IMR-90 (cell line): Measurements from ENCODE around the gene EPHA10. TPM values are rescaled to one million over a fixed set of nuclear protein-coding genes. Genes with fewer than 3 reads are reported as not detected.

Experiments used
- ATAC-seq: fragments of 200-7000 bp; cut with Tn5 transposase; 2 replicates; pipeline ENCODE4 v1.9.1; 2020; ENCODE audit warnings: low read depth, mild to moderate bottlenecking, moderate library complexity
- BruUV-seq: library from RNA; stranded (reverse); fragments of 400-500 nt; replicated peaks from 2 replicates; lab custom pipeline; 2021; lab: Mats Ljungman, UMichigan
- CTCF ChIA-PET: fragments of 300-600 bp; formaldehyde crosslinking; extraction: SDS; loops from one replicate; lab custom pipeline; 2021; ENCODE audit warnings: antibody characterized with exemption; lab: Yijun Ruan, JAX
- POLR2A ChIA-PET: fragments of 300-600 bp; sonication (Branson Sonifier 250); formaldehyde crosslinking; loops from one replicate; lab custom pipeline; 2022; ENCODE audit warnings: antibody characterized with exemption; ENCODE audit not compliant: unreplicated experiment; lab: Charles Lee
- DNase-seq: peaks from one replicate; pipeline ENCODE4 v3.0.0; 2013
- H2AFZ ChIP-seq: replicated peaks from 2 replicates; pipeline ENCODE3; 2013; ENCODE audit warnings: low read length, mild to moderate bottlenecking; ENCODE audit not compliant: poor library complexity
- H2AK5ac ChIP-seq: 2 replicates; pipeline ENCODE4 v1.6.1; 2013; ENCODE audit warnings: low read depth, low read length, inconsistent platforms
- H2AK9ac ChIP-seq: replicated peaks from 2 replicates; pipeline ENCODE3; 2013; ENCODE audit warnings: mild to moderate bottlenecking, low read depth, low read length, moderate library complexity; ENCODE audit not compliant: poor library complexity
- H2BK120ac ChIP-seq: 2 replicates; pipeline ENCODE4 v1.6.1; 2013; ENCODE audit warnings: low read depth, low read length, inconsistent platforms
- H2BK15ac ChIP-seq: 3 replicates; pipeline ENCODE4 v1.6.1; 2013; ENCODE audit warnings: low read depth, low read length, inconsistent platforms
- H2BK20ac ChIP-seq: 2 replicates; pipeline ENCODE4 v1.6.1; 2013; ENCODE audit warnings: low read depth, mild to moderate bottlenecking, inconsistent platforms, low read length, moderate library complexity
- H2BK5ac ChIP-seq: 2 replicates; pipeline ENCODE4 v1.6.1; 2013; ENCODE audit warnings: mild to moderate bottlenecking, low read depth, low read length, inconsistent platforms; ENCODE audit not compliant: poor library complexity, severe bottlenecking
- H3K14ac ChIP-seq: replicated peaks from 2 replicates; pipeline ENCODE4 v1.6.1; 2013; ENCODE audit warnings: low read depth, low read length, inconsistent platforms
- H3K18ac ChIP-seq: 2 replicates; pipeline ENCODE4 v1.6.1; 2013; ENCODE audit warnings: low read depth, low read length, control low read depth
- H3K23ac ChIP-seq: 2 replicates; pipeline ENCODE4 v1.6.1; 2013; ENCODE audit warnings: low read depth, low read length, inconsistent platforms
- H3K27ac ChIP-seq: 2 replicates; pipeline ENCODE4 v1.5.1; 2013; ENCODE audit warnings: mild to moderate bottlenecking, control low read depth, low read length; ENCODE audit not compliant: insufficient read depth
- H3K27me3 ChIP-seq: 2 replicates; pipeline ENCODE4 v1.6.1; 2013; ENCODE audit warnings: low read length; ENCODE audit not compliant: control insufficient read depth, insufficient read depth
- H3K36me3 ChIP-seq: 2 replicates; pipeline ENCODE4 v1.6.1; 2013; ENCODE audit warnings: low read length, mixed read lengths; ENCODE audit not compliant: control insufficient read depth, insufficient read depth
- H3K4ac ChIP-seq: 2 replicates; pipeline ENCODE4 v1.6.1; 2013; ENCODE audit warnings: low read depth, low read length, inconsistent platforms
- H3K4me1 ChIP-seq: 2 replicates; pipeline ENCODE4 v1.6.1; 2013; ENCODE audit warnings: low read length, mixed read lengths; ENCODE audit not compliant: control insufficient read depth, insufficient read depth
- H3K4me2 ChIP-seq: 2 replicates; pipeline ENCODE4 v1.6.1; 2013; ENCODE audit warnings: low read depth, mild to moderate bottlenecking, control low read depth, low read length, moderate library complexity
- H3K4me3 ChIP-seq: 2 replicates; pipeline ENCODE4 v1.5.1; 2013; ENCODE audit warnings: low read depth, mild to moderate bottlenecking, control low read depth, low read length, moderate library complexity; ENCODE audit not compliant: insufficient read depth
- H3K56ac ChIP-seq: 2 replicates; pipeline ENCODE4 v1.6.1; 2013; ENCODE audit warnings: low read length, inconsistent platforms; ENCODE audit not compliant: insufficient read depth; ENCODE audit errors: extremely low read depth
- H3K79me1 ChIP-seq, 2 experiments: 2 replicates each; pipeline ENCODE4 v1.6.1; 2013; ENCODE audit warnings: low read length in 2 of 2, inconsistent platforms in 1 of 2, low read depth in 1 of 2
- H3K9ac ChIP-seq: 2 replicates; pipeline ENCODE4 v1.6.1; 2013; ENCODE audit warnings: low read depth, low read length, control low read depth
- H3K9me1 ChIP-seq: 2 replicates; pipeline ENCODE4 v1.6.1; 2013; ENCODE audit warnings: low read length, inconsistent platforms; ENCODE audit not compliant: insufficient read depth
- H3K9me3 ChIP-seq: 2 replicates; pipeline ENCODE4 v1.6.1; 2013; ENCODE audit warnings: low read length; ENCODE audit not compliant: control insufficient read depth, insufficient read depth
- H4K20me1 ChIP-seq: 2 replicates; pipeline ENCODE4 v1.6.1; 2013; ENCODE audit warnings: low read length, inconsistent platforms; ENCODE audit not compliant: insufficient read depth
- H4K5ac ChIP-seq: 2 replicates; pipeline ENCODE4 v1.6.1; 2013; ENCODE audit warnings: mild to moderate bottlenecking, low read depth, low read length, control low read depth
- H4K8ac ChIP-seq, 2 experiments: 2 replicates each; pipeline ENCODE4 v1.6.1; 2013; ENCODE audit warnings: low read depth in 2 of 2, low read length in 2 of 2, control low read depth in 1 of 2, inconsistent platforms in 1 of 2
- H4K91ac ChIP-seq: 2 replicates; pipeline ENCODE4 v1.6.1; 2013; ENCODE audit warnings: low read depth, low read length, inconsistent platforms; ENCODE audit not compliant: insufficient read depth
- CEBPB ChIP-seq: IDR thresholded peaks from 2 replicates; pipeline ENCODE4 v1.6.1; 2012; ENCODE audit warnings: low read depth, low read length, improper control_type of control experiment
- CHD1 ChIP-seq: IDR thresholded peaks from 2 replicates; pipeline ENCODE4 v1.6.1; 2012; ENCODE audit warnings: low read depth, low read length, improper control_type of control experiment
- ELK1 ChIP-seq: fragments of 150-350 bp; IDR thresholded peaks from 2 replicates; pipeline ENCODE4 v1.6.1; 2016; ENCODE audit warnings: low read depth, mild to moderate bottlenecking, low read length, moderate library complexity, borderline replicate concordance
- FOS ChIP-seq: fragments of 150-350 bp; IDR thresholded peaks from 2 replicates; pipeline ENCODE4 v1.6.1; 2016; ENCODE audit warnings: low read depth, low read length
- MAFK ChIP-seq: IDR thresholded peaks from 2 replicates; pipeline ENCODE4 v1.6.1; 2012; ENCODE audit warnings: low read depth, low read length, improper control_type of control experiment
- MAZ ChIP-seq: IDR thresholded peaks from 2 replicates; pipeline ENCODE4 v1.6.1; 2012; ENCODE audit warnings: low read depth, mild to moderate bottlenecking, low read length, improper control_type of control experiment, moderate library complexity, borderline replicate concordance
- MXI1 ChIP-seq: IDR thresholded peaks from 2 replicates; pipeline ENCODE4 v1.6.1; 2012; ENCODE audit warnings: low read depth, mild to moderate bottlenecking, low read length, moderate library complexity, borderline replicate concordance
- NFE2L2 ChIP-seq: fragments of 150-350 bp; IDR thresholded peaks from 2 replicates; pipeline ENCODE4 v1.6.1; 2016; ENCODE audit warnings: low read depth, mild to moderate bottlenecking, low read length
- RAD21 ChIP-seq: IDR thresholded peaks from 2 replicates; pipeline ENCODE4 v1.6.1; 2012; ENCODE audit warnings: low read length, improper control_type of control experiment
- RFX5 ChIP-seq: IDR thresholded peaks from 2 replicates; pipeline ENCODE4 v1.8.0; 2012; ENCODE audit warnings: low read depth, mild to moderate bottlenecking, low read length, moderate library complexity
- WGBS, 2 experiments: methylation state at CpG; one replicate each; pipeline versions ENCODE4 v1.1.5 to v1.1.7; 2013; ENCODE audit warnings: missing lambda C conversion rate in 2 of 2; ENCODE audit not compliant: insufficient read length in 1 of 2; ENCODE audit errors: extremely low coverage in 2 of 2; 5-methylcytosine and 5-hydroxymethylcytosine counted together
- dilution Hi-C: fragments of 300-500 bp; cut with HindIII; formaldehyde crosslinking; loops from one replicate; pipeline ENCODE4 v1.14.3; 2018; ENCODE audit warnings: low sequenced_read_pairs; ENCODE audit not compliant: unreplicated experiment
- in situ Hi-C: fragments of 300-500 bp; cut with MboI; formaldehyde crosslinking; loops from 3 replicates; pipeline ENCODE4 v1.14.3; 2019; ENCODE audit warnings: low sequenced_read_pairs, inconsistent platforms, mixed read lengths
- intact Hi-C: fragments of 100-400 bp; cut with micrococcal nuclease; formaldehyde crosslinking; loops from 2 replicates; pipeline ENCODE4 v1.10.0; 2022
- polyA plus RNA-seq, 3 experiments: library from polyadenylated mRNA; depleted of rRNA; stranded (reverse); fragments of >200 nt; gene quantifications; 2 replicates each; pipeline ENCODE4 v1.2.3, GENCODE V29; 2012; ENCODE audit warnings: low replicate concordance in 1 of 3
- total RNA-seq: library from RNA; depleted of rRNA; stranded (reverse); fragments of >200 nt; gene quantifications from 2 replicates; pipeline ENCODE4 v1.2.3, GENCODE V29; 2012

The EPHA10 gene
- total and polyA plus RNA-seq, 2 of the 4 experiments (the other 2 are of a cell fraction): not detected

- TF ChIP-seq MAZ: no peak
- TF ChIP-seq RFX5: no peak
These were observed 30.0 kb downstream of the EPHA10 start (continued) for GRCh38 chr1:37734629-37735591.

DNA sequence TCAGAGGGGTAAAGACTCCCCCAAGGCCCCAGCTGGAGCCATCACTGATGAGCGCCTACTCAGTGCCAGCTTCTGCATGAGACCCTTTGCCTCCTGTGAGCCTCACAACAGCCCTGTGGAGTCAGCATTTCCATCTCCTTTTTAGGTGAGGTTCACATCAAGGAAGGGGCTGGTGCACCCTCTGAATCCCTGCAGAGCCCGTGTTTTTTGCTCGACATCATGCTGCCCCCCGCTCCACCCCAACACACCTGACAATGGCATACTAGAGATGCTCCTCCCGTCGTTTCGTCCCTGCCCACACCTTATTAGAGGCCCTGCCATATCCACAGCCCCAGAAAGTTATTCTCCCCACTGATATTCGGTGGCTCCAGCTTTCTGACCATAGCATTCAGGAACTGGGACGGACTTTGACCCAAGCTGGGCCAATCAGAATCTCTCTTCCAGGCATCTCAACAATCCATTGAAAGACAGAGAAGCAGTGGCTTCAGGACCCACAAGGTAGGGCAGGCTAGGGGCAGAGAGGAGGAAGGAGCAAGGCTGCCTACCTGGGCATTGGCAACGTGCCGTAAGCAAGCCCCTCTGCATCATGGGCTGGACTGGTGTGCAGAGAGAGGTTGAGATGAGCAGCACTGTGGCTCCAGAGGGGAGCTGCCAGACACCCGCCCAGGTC lies 32.7 kb downstream of the EPHA10 start:
- no peak overlapping the region for H4K8ac ChIP-seq
- H3K9me3 ChIP-seq: no peaks in the 10 kb centered on the region
- no peak overlapping the region for H3K27ac ChIP-seq
- in situ Hi-C loops (no loop called here), intact Hi-C loops (no loop called here), dilution Hi-C loops (no loop called here)
- ChIA-PET CTCF (no interaction called here), POLR2A (no interaction called here)
- no peak overlapping the region for H4K91ac ChIP-seq
- H2BK15ac ChIP-seq: no peak overlapping the region
- H4K5ac ChIP-seq: no peak overlapping the region
- H3K14ac ChIP-seq: no peak overlapping the region
- H2BK20ac ChIP-seq: no peak overlapping the region
- peaks cover 27% of the 10 kb centered on the region for H3K27me3 ChIP-seq
- no peaks in the 10 kb centered on the region for H3K9me1 ChIP-seq
- H3K23ac ChIP-seq: no peak overlapping the region
- H2BK120ac ChIP-seq: no peak overlapping the region
- H4K20me1 ChIP-seq: no peaks in the 10 kb centered on the region
- no peak overlapping the region for H2BK5ac ChIP-seq
- no peak for TF ChIP-seq NFE2L2
- no peak for TF ChIP-seq MAFK
- no peak for TF ChIP-seq MXI1
- TF ChIP-seq FOS: no peak
- no peak for TF ChIP-seq CEBPB
- TF ChIP-seq RAD21: no peak
- no peak for TF ChIP-seq RFX5
- TF ChIP-seq CHD1: no peak
- no peak for TF ChIP-seq ELK1
- no peak overlapping the region for H3K4ac ChIP-seq
- no CpG with 5 or more reads among the region's 12 CpGs for WGBS, 2 experiments
- H3K4me1 ChIP-seq: no peaks in the 10 kb centered on the region
- H2AK9ac ChIP-seq: no peak overlapping the region
- H3K18ac ChIP-seq: no peak overlapping the region
- H2AK5ac ChIP-seq: no peak overlapping the region
- DNase-seq (no peak), ATAC-seq (no peak)
- no peak overlapping the region for H3K56ac ChIP-seq
- no peak overlapping the region for H3K9ac ChIP-seq
- no peak overlapping the region for H3K4me2 ChIP-seq
- no peaks in the 10 kb centered on the region for H3K79me1 ChIP-seq
- H3K4me3 ChIP-seq: no peak overlapping the region
- peak overlapping the region; percentile 66 for H2AFZ ChIP-seq
- BruUV-seq: no TSS peak
- no peaks in the 10 kb centered on the region for H3K36me3 ChIP-seq
